Sigmoid colon (tissue), 3 donors: ENCODE results near the gene PRKCZ.
A peak's percentile ranks its signal among the peaks of the same experiment; 100 is the strongest.

ENCODE experiments used
- CTCF ChIP-seq, 4 experiments: fragments of 450-650 bp in 3 of 4; fragments of 200-600 bp in 1 of 4; IDR thresholded peaks; one replicate each; pipeline ENCODE4 v1.5.1; 2016 to 2019; ENCODE audit warnings: antibody characterized with exemption in 4 of 4, mild to moderate bottlenecking in 3 of 4, moderate library complexity in 2 of 4
- POLR2A ChIP-seq, 2 donors: fragments of 450-650 bp; IDR thresholded peaks; one replicate each; pipeline ENCODE4 v1.6.1; 2016; ENCODE audit warnings: antibody characterized with exemption in 2 of 2, mild to moderate bottlenecking in 2 of 2, moderate library complexity in 2 of 2

GRCh38 chr1:2212532-2213491 lies 162.6 kb downstream of the PRKCZ start:
- TF ChIP-seq CTCF (IDR thresholded peaks at IDR 0.05) (peak; percentile 28 to 46 (median 37)), POLR2A (IDR thresholded peaks at IDR 0.05) (peak; percentile 4 to 24)
